G401 (cell line): Measurements from ENCODE around the gene TANGO6. TPM values are rescaled to one million over a fixed set of nuclear protein-coding genes. Genes with fewer than 3 reads are reported as not detected.
"Not testable (repeated sequence)": the region's sequence is repeated elsewhere in the genome, so short reads cannot be mapped to it uniquely, and the experiment has no call there.

Experiments used
- DNase-seq: peaks from one replicate; pipeline ENCODE4 v3.0.0-alpha.2; 2015; ENCODE audit warnings: low spot score
- in situ Hi-C: cut with HindIII; loops from 2 replicates; pipeline ENCODE4 v1.10.0; 2016; ENCODE audit warnings: low sequenced_read_pairs, mixed read lengths
- total RNA-seq: library from RNA; depleted of rRNA; stranded (reverse); fragments of >200 nt; shearing (Covaris generic); gene quantifications from 2 replicates; pipeline ENCODE4 v1.2.3, GENCODE V29; 2014; rRNA removed

The TANGO6 gene
- total RNA-seq, result 23.8 and 31.5 TPM in 2 replicates

GRCh38 chr16:68843482-68844210 lies at the start of gene TANGO6:
Gene TANGO6, plus strand, starts transcription at chr16:68843531. Its CDS starts 87 bp downstream, at chr16:68843618.
- DNase-seq, result peak; percentile 90
- in situ Hi-C loops, result no loop called here

- in situ Hi-C loops, result no loop called here
- DNase-seq, result no peak
Observed at GRCh38 chr16:68798398-68798797, 44.9 kb upstream of the TANGO6 start.

GRCh38 chr16:68800257-68800875 lies 43.0 kb upstream of the TANGO6 start:
- DNase-seq, result peak; percentile 35
- in situ Hi-C loops, result no loop called here

GRCh38 chr16:68802190-68802589 lies 41.1 kb upstream of the TANGO6 start:
- in situ Hi-C loops, result no loop called here

GRCh38 chr16:68806422-68806821 lies 36.9 kb upstream of the TANGO6 start:
- in situ Hi-C loops, result no loop called here
- no peak for DNase-seq

More at GRCh38 chr16:68802190-68802589, 41.1 kb upstream of the TANGO6 start:
- no peak for DNase-seq

GRCh38 chr16:68806981-68807380 lies 36.4 kb upstream of the TANGO6 start:
- in situ Hi-C loops, result no loop called here
- no peak for DNase-seq

- in situ Hi-C loops, result no loop called here
- DNase-seq, result no peak
Observed at GRCh38 chr16:68814516-68814915, 28.8 kb upstream of the TANGO6 start.

- in situ Hi-C loops, result no loop called here
- DNase-seq, result no peak
Observed at GRCh38 chr16:68823401-68824135, 19.8 kb upstream of the TANGO6 start.

- in situ Hi-C loops, result no loop called here
- no peak for DNase-seq
Observed at GRCh38 chr16:68825427-68825826, 17.9 kb upstream of the TANGO6 start.

GRCh38 chr16:68826652-68827051 lies 16.7 kb upstream of the TANGO6 start:
- no peak for DNase-seq
- in situ Hi-C loops, result no loop called here

GRCh38 chr16:68833251-68833650 lies 10.1 kb upstream of the TANGO6 start:
- in situ Hi-C loops, result no loop called here
- no peak for DNase-seq

- no peak for DNase-seq
- in situ Hi-C loops, result no loop called here
Observed at GRCh38 chr16:68834550-68834949, 8.8 kb upstream of the TANGO6 start.

- DNase-seq, result no peak
- in situ Hi-C loops, result no loop called here
Observed at GRCh38 chr16:68835970-68836369, 7.4 kb upstream of the TANGO6 start.

GRCh38 chr16:68839831-68840230 lies 3.5 kb upstream of the TANGO6 start:
- in situ Hi-C loops, result no loop called here
- no peak for DNase-seq

GRCh38 chr16:68842964-68843481 lies 308 bp upstream of the TANGO6 start:
- DNase-seq, in situ Hi-C loops: not testable (repeated sequence)

- in situ Hi-C loops, result no loop called here
- DNase-seq, result no peak
Observed at GRCh38 chr16:68844211-68844564, 857 bp downstream of the TANGO6 start.

- in situ Hi-C loops, result no loop called here
Observed at GRCh38 chr16:68848786-68849185, 5.5 kb downstream of the TANGO6 start.

GRCh38 chr16:68850481-68850880 lies 7.2 kb downstream of the TANGO6 start:
- no peak for DNase-seq

More at GRCh38 chr16:68848786-68849185, 5.5 kb downstream of the TANGO6 start:
- no peak for DNase-seq

GRCh38 chr16:68851601-68852000 lies 8.3 kb downstream of the TANGO6 start:
- in situ Hi-C loops, result no loop called here
- no peak for DNase-seq

More at GRCh38 chr16:68850481-68850880, 7.2 kb downstream of the TANGO6 start:
- in situ Hi-C loops, result no loop called here

- in situ Hi-C loops, result no loop called here
Observed at GRCh38 chr16:68857479-68857878, 14.1 kb downstream of the TANGO6 start.

More at GRCh38 chr16:68857479-68857878, 14.1 kb downstream of the TANGO6 start:
- no peak for DNase-seq
